Right hindlimb (tissue), 1 donor: ENCODE results near the gene RAPGEF3.

ENCODE experiments used
- DNase-seq: peaks from one replicate; pipeline ENCODE4 v3.0.0-alpha.2; 2018

The RAPGEF3 gene, protein sequence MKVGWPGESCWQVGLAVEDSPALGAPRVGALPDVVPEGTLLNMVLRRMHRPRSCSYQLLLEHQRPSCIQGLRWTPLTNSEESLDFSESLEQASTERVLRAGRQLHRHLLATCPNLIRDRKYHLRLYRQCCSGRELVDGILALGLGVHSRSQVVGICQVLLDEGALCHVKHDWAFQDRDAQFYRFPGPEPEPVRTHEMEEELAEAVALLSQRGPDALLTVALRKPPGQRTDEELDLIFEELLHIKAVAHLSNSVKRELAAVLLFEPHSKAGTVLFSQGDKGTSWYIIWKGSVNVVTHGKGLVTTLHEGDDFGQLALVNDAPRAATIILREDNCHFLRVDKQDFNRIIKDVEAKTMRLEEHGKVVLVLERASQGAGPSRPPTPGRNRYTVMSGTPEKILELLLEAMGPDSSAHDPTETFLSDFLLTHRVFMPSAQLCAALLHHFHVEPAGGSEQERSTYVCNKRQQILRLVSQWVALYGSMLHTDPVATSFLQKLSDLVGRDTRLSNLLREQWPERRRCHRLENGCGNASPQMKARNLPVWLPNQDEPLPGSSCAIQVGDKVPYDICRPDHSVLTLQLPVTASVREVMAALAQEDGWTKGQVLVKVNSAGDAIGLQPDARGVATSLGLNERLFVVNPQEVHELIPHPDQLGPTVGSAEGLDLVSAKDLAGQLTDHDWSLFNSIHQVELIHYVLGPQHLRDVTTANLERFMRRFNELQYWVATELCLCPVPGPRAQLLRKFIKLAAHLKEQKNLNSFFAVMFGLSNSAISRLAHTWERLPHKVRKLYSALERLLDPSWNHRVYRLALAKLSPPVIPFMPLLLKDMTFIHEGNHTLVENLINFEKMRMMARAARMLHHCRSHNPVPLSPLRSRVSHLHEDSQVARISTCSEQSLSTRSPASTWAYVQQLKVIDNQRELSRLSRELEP

DNA sequence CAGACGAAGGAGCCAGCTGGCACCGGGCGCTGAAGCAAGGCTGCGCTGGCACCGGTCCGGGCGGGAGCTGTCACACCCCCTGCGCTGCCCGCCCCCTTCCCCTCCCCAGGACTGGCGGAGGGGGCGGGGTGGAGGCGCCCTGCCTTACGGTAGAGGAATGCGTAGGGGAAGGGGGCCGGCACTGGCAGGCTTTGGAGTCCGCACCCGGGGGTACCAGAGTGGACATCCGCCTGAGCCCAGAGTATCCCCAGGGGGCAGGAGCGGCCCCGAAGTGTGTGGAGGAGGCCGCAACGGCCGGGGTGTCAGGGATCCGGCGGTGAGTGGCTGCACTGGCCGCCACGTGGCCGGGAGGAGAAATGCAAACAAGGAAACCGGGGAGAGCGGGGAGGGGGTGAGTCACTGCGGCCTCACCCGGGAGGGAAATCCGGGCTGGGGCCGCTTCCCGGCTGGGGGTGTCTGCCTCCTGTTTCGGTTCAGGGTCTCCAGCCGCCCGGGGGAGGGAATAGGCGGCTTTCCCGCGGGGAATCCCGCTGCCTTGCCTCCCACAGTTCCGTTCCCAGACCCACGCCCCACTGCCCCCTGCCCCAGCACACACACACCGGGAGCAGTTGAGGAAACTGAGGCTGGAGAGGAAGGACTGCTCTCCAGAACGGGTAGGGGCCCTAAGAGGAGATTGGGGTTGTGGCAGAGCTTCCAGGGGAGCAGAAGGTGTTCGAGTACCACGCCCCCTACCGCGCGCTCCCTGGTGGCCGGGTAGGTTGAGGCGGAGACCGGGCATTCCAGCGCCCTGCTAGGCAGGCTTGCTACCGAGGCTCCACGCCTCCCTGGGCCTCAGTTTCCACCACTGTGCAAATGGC is at the start of gene RAPGEF3:
Gene RAPGEF3 (minus strand): TSS at position 47 of the 857 bp plus-strand sequence. CDS start 324 bp downstream, outside the sequence.
- peak; percentile 89 for DNase-seq

DNA sequence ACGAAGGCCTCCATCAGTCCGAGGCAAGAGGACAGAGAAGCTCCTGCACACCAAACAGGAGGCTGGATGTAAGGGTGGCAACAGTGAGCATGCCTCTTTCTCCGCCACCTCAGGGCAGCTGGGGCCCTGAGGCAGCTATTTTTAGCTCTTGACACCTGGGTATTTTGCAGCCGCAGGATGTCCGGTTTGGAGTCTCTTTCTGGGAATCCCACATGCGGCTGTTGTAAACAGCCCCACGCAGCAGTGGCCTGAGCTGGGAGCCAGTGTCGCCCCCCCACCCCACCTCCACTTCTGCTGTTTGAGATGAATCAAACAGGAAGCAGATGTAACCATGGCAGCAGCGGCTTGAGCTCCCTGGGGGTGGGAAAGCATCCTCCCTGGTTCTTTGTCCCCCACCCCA is 49.4 kb upstream of the RAPGEF3 start:
- peak; percentile 71 for DNase-seq

DNA sequence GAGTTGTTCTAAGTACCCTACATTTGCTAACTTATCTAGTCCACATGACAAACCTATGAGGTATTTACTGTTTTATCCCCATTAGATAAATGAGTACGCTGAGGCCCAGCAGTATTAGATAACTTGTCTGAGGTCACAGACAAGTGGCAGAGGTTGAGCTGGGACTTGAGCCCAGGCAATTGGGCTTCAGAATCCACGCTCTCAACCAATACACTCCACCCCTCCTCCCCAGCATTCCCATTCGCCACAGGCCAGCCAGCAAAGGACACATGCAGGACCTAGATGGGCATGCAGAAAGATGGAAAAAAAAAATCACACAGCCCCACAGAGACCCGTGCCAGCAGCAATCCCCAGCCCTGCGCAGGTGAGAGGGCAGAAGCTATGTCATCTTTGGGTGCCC is 48.7 kb upstream of the RAPGEF3 start:
- DNase-seq: no peak

DNA sequence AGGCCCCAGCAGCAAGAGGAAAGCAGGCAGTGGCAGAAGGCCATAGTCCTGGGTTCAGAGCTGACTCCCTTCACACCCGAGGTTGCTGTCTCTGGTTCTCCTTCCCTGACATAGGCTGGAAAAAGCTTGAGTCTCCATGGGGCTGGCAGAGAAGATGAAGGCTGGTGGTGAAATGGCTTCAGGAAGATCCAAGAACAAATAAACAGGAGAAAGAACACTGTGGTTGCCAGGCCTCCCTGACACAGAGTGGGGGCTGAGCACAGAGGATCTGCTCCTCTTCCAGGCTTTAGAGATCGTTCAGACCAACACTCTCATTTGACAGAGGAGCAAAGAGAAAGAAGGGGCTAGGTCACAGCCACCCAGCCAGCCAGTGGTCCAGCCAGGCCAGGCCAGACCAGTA is 46.7 kb upstream of the RAPGEF3 start:
- no peak for DNase-seq

DNA sequence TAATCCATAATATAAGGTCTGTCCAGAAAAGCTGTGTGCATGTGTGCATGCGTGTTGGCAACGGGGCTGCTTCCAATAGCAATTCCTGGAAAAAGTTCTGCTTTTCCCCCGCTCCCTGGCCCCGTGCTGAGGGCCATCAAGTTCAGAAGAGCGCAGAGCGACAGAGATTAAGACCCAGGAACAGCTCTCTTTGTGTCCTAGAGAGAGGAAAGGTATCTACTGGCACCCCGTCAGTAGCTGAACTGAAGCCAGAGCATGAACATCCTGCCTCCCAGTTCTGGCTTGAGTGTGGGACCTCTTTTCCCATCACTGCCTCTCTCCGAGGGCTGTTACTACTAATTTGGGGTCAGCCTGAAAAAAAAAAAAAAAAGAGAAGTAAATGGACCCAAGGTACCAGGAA is 45.5 kb upstream of the RAPGEF3 start:
- DNase-seq: no peak

DNA sequence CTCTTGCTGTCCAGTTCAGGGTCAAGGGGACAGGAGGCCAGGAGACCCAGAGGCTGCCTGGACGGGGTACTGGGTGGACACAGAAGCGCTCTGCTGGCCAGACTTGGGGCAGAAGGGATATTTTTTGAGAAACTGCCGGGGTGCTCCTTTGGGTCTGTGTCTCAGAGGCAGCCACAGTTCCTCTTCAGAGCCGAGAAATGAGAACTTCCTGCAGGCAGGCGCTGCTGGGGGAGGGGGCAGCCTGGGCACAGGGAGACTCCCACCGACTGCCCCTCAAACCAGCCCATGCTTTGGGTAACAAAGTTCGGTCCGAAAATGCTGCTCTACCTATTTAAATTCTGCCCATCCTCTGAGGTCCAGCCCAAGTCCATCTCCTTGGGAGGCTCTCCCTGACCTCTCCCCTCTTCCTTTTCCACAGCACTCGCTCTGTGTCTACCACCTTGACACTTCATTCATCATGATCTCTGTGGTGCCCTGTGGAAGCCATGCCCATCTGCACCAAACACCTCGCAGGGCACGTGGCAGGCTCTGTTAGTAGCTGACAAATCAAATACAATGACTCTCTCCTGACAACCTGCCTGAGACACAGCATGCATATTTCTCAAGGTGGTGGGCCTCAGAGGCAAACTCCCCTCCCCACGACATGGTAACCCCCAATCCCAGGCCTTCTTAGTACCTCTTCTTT is 44.7 kb upstream of the RAPGEF3 start:
- DNase-seq: no peak

DNA sequence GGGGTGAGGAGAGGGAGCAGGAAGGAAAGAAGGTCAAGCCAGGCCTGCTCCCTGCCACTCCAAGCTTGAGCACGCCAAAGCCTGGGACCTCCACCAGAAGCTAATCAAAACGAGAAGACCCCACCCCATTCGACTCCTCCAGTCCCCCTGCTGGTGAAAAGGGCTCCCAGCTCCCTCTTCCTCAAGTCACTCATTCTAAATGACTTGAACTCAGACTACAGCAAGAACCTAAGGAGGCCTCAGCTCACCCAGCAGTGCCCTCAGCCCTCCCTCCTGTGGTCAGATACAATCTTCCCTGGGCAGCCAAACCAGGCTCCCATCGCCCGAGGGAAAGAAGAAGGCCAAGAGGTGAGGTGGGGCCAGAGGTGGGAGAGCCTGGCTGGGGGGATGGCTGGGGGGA is 43.6 kb upstream of the RAPGEF3 start:
- DNase-seq: no peak

DNA sequence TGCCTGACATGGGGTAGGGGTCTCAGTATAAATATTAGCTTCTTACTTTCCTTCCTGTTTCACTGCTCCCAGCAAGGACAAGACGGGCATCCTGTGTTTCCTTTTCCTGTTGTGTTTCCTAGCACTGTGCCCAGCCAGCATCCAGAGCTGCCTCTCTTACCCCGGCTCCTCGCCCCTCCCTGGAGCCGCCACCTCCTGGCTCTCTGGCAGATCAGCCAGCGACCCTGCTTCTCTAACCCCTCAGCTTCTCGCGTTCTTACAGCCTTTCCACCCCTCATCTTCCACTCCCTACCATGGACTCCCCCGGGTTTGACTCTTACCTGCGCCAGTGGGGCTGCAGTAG is 43.2 kb upstream of the RAPGEF3 start:
- no peak for DNase-seq

DNA sequence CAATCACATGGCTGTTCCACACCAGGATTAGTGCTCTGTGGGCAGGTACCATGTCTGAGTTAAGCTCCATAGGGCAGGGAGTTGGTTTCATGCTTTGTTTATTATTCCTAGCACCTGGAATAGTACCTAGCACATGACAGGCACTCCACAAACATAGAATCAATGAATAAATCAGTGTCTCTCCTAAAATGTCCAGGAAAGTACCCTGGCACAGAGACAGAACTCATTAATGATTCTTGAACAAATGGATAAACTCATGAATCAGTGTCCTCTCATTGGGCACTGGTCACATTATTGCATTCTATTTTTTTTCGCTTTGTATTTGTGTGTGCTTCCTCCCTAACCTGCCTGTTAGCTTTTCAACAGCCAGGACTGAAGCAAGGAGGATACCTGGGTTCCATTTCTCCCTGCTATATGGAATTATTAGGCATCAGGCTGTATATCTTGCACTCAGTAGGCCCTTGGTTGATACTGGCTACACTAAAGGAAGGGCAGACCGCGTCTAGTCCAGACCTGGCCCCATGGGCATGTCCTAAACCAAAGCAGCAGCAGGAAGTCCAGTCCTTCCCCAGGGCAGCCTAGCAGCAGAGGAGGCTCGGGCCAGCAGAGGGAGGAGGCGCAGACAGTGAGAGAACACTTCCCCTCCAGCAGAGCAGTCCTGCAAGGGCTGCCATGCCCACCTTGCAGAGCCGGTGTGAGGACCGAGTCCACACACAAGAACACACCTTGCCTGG is 42.7 kb upstream of the RAPGEF3 start:
- DNase-seq: no peak

DNA sequence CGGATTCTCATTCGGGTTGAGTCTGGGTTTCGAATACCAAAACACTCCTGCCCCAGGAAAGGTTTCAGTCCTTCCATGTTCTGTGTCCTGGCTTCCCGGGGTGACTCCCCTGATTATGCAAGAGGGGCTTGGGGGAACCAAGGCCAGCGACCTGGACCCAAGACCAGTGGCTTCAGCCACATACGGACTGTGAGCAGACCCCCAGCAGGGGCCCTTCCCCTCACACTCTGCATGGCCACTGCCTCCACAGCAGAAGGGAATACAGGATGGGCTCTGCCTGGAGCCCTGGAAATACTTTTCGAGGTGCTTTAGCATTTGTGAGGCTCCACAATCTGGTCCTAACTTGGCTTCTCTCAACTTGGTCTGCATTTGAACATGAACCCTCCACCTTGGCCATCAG is 41.9 kb upstream of the RAPGEF3 start:
- DNase-seq: no peak

DNA sequence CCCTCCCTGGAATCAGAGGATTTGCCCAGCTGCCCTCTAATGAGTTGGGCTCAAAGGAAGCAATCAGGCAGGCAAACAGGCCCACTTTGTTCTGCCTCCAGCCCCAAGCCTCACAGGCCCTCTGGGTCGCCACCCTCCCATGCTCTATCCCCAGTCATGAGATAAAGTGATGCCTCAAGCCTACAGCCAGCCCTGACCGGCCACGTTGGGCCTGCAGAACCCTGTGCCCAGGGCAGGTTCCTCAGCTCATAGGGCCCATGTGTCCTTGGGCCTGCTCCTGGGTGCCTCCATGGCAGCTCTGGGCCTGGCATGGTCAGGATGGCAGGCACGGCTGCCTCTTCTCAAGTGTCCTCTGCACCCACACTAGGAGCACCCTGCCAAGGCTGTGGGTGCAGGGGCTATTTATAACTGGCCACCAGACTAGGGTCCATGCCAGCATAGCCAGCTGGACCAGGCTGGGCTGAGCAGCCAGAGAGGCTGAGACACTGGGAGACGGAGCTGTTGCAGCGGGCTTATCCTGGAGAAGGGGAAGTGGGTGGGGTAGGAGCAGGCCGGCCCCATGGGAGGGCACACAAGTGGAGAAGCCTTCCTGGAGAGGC is 40.8 kb upstream of the RAPGEF3 start:
- no peak for DNase-seq

DNA sequence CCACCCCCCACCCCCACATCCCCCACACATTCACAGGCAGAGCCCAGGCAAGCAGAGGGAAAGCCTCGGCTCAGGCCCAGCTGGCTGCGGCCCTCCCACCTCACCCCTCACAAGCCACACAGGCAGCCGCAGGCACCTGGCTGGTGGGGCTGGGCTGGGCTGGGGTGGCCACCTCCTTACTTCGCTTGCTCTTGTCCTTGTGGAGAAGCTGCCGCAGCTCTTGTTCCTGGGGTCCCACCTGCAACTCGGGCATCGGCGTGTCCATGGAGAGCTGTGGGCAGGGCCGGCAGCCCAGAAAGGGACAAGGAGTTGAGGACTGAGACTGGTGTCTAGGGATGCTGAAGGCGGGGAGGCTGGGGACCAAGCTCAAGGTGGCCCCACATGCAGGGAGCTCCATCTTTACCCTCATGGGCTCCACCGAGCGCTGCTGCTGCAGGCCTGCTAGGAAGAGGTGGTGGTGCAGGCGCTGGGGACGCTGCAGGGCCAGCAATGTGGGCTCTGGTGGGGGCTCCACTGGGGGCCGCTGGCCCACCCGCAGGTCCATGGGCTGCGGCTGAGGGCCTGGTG is 39.8 kb upstream of the RAPGEF3 start:
- no peak for DNase-seq

DNA sequence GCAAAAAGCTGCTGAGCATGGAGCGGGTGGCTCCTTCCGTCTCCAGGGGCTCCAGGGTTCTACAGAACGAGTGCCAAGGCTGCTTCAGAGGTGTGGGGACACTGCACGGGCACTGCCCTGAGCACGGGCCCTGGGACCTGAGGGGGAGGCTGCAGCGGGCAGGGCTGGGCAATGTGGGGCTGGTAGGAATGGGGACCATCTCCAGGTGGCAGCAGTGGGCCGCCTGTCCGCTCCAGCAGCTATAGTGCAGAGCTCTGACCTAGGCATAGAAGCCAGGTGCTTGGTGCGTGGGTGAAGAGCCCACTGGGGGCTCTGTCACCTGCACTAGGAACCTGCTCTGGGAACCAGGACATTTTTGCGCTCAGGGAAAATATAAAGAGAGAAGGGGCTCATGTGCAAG is 38.8 kb upstream of the RAPGEF3 start:
- DNase-seq: no peak

DNA sequence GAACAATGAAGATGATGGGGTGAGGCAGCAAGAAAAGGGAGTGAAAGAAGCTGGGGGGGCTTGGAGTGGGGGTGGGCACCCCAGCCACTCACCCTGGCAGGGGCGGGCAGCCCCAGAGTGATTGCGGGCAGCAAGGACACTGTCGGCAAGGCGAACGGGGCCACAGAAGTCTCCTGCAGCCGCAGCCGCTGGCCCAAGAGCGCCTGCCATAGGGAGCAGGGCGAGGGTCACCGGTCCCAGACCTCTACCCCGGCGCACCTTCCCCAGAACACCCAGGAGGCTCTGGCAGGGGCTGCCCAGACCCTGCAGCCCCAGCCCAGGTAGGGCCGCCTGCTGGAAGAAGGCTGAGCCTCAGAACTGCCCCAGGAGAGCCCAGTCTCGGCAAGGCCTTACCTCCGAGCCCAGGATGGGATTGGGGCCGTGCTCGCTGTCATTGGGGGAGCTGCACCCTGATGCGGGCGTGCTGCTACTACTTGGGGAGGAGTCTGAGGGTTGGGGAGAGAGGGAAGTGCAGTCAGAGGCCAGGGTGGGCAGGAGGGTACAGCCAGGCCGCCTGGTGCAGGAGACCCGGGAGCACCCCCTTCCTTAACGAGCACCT is 37.2 kb upstream of the RAPGEF3 start:
- no peak for DNase-seq

DNA sequence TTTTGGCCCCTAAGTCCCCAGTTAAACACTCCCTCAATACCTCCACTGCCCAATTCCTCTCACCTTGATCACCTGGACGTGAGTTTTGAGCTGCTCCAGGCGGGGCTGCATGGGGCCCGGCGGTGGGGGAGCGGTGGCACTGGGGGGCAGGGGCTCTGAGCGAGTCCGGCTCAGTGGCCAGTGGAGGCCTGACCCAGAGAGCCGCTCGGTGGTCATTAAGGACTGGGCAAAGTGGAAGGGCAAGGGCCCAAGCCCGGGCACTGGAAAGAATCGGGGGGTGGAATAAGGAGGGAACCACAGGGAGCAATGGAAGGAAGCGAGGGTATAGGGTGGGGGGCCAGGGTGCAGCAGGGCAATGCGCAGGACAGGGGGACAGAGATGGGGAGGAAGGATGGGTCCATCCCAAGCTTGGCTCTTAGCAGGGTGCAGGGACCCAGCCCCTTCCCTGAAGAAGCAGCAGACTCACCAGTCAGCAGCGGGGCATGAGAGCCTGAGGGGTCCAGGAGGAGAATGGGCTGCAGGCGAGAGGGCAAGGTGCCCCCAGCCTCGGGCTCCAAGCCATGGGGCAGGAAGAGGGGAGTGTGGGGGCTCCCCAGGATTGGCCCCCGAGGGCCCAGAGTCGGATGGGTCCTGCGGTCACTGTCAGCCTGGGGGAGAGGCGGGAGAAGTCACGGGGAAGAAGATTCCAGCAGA is 36.6 kb upstream of the RAPGEF3 start:
- no peak for DNase-seq

DNA sequence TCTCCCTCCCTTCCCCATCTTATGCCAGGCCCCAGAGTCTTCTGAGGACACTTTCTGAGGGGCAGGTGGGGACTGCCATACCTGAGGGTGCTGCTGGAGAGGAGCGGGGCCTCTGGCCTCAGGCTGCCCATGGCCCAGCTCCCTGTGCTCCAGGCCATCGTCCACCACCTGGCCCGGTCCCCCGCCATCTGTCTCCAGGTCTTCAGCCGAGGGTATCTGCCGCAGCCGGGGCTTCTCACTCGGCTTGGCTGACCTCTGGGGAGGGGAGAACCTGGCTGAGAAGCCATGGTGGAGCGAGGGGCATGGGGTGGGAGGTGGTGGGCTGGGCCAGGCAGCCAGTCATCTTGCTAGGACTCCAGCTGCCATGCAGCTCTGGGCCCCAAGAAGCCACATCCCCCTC is 36.0 kb upstream of the RAPGEF3 start:
- no peak for DNase-seq

DNA sequence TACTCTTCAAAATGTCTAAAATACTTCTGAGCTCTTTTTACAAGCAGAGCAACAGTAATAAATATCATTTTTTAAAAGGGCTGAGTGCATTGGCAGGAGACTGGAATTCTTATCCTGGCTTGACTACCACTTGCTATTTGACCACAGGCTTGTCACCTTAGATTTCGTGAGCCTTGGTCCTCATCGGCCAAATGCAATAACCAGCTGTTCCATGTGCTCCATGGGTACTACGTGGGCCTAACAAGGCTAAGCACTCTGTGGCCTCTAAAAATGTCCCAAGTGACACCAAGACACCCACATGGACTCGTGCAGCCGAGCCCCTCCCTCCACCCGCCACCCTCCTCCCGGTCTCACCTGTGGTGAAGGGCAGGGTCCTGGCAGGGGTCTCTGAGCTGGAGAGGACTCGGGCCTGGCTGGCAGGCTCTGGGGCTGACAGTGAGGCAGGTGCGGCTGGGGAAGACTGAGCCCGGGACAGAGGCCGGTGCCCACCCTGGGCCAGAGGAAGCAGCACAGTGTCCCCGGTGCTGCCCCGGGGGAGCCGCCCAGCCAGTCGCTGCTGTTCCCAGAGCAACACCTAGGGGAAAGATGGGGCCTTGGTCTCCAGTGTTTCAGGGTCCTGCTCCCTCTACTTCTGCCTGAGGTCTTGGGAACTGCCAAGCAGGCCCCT is 34.5 kb upstream of the RAPGEF3 start:
- DNase-seq: no peak

DNA sequence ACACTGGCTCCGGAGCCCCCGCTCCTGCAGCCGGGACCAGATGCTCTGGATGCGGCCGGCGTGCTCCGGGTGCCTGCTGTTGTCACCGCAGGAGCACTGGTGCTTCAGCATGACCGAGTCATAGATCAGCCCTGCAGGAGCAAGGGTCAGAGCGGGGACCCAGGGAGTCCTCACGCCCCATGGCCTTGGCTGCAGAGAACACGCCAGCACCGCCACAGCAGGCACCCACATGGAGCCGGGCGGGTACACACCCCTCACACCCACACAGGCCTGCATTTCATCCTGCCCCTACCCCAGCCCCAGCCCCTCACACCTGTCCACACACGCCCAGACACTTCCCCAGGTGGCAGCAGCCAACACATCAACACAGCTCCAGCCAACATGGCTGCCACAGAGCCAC is 33.2 kb upstream of the RAPGEF3 start:
- DNase-seq: no peak

DNA sequence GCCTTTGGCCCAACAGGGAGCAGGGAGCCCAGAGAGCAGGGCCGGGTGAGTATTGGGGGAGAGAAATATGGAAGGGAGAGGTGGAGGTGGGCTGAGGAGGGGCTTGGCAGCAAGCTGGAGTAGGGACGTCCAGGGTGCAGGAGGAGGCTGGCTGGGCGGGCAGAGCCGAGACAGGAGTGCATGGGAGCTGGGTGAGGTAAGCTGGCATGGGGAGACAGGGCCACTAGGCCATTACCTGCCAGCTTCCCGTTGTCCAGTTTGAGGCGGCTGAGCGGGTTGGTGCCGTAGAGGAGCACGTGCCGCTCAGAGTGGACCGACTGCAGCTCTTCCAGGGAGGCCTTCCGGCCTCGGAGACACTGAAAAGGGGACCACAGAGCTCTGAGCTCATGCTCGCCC is 32.7 kb upstream of the RAPGEF3 start:
- DNase-seq: no peak
